Keratinocyte (primary cell): ENCODE measurements around the gene MKRN2. TPM values are rescaled to one million over a fixed set of nuclear protein-coding genes. Genes with fewer than 3 reads are reported as not detected.

Experiments
- DNase-seq: peaks from one replicate; pipeline ENCODE4 v3.0.0-alpha.2; 2011; ENCODE audit warnings: low read depth, missing footprints, low spot score
- FAIRE-seq: peaks from 2 replicates; lab custom pipeline; 2011; peaks lifted over from hg19 to GRCh38; lab: Jason Lieb, UNC
- H2AFZ ChIP-seq: 2 replicates; pipeline ENCODE4 v1.6.0; 2012; ENCODE audit warnings: low read length, control low read depth, inconsistent platforms; ENCODE audit not compliant: control insufficient read depth
- H3K27ac ChIP-seq: 2 replicates; pipeline ENCODE4 v1.5.1; 2011; ENCODE audit warnings: low read length; ENCODE audit not compliant: control insufficient read depth, insufficient read depth
- H3K27me3 ChIP-seq: 3 replicates; pipeline ENCODE4 v1.6.0; 2011; ENCODE audit warnings: low read length; ENCODE audit not compliant: control insufficient read depth, insufficient read depth; ENCODE audit errors: extremely low read depth
- H3K36me3 ChIP-seq, 2 experiments: 2 replicates in 1 of 2; 3 replicates in 1 of 2; pipeline ENCODE4 v1.5.1; 2011; ENCODE audit warnings: low read length in 2 of 2, mild to moderate bottlenecking in 1 of 2; ENCODE audit not compliant: control insufficient read depth in 2 of 2, insufficient read depth in 2 of 2; ENCODE audit errors: extremely low read depth in 1 of 2
- H3K4me1 ChIP-seq: 3 replicates; pipeline ENCODE4 v1.5.1; 2011; ENCODE audit warnings: low read length; ENCODE audit not compliant: control insufficient read depth, insufficient read depth; ENCODE audit errors: extremely low read depth
- H3K4me2 ChIP-seq: 3 replicates; pipeline ENCODE4 v1.6.0; 2011; ENCODE audit warnings: low read depth, low read length; ENCODE audit not compliant: control insufficient read depth, insufficient read depth; ENCODE audit errors: extremely low read depth
- H3K4me3 ChIP-seq, 3 experiments: fragments of 200-600 bp in 1 of 3; sonication (generic) in 1 of 3; 2 replicates in 2 of 3; 3 replicates in 1 of 3; pipeline ENCODE4 v1.5.1; 2011 to 2016; ENCODE audit warnings: low read length in 3 of 3, mild to moderate bottlenecking in 3 of 3, control low read depth in 2 of 3, inconsistent platforms in 1 of 3, low read depth in 1 of 3, mixed read lengths in 1 of 3, mixed run types in 1 of 3, moderate library complexity in 1 of 3; ENCODE audit not compliant: control insufficient read depth in 2 of 3, insufficient read depth in 2 of 3; ENCODE audit errors: extremely low read depth in 1 of 3
- H3K79me2 ChIP-seq: 2 replicates; pipeline ENCODE4 v1.6.0; 2012; ENCODE audit warnings: low read length; ENCODE audit not compliant: control insufficient read depth, insufficient read depth
- H3K9ac ChIP-seq: 3 replicates; pipeline ENCODE4 v1.6.0; 2011; ENCODE audit warnings: low read length; ENCODE audit not compliant: control insufficient read depth, insufficient read depth; ENCODE audit errors: extremely low read depth
- H3K9me1 ChIP-seq: 3 replicates; pipeline ENCODE4 v1.6.0; 2011; ENCODE audit warnings: low read length; ENCODE audit not compliant: control insufficient read depth, insufficient read depth; ENCODE audit errors: extremely low read depth
- H3K9me3 ChIP-seq: 2 replicates; pipeline ENCODE4 v1.5.1; 2012; ENCODE audit warnings: low read depth, low read length; ENCODE audit not compliant: control insufficient read depth
- H4K20me1 ChIP-seq: 3 replicates; pipeline ENCODE4 v1.6.0; 2011; ENCODE audit warnings: low read length; ENCODE audit not compliant: control insufficient read depth, insufficient read depth; ENCODE audit errors: extremely low read depth
- CTCF ChIP-seq, 3 experiments: IDR thresholded peaks in 1 of 3; conservative IDR thresholded peaks in 1 of 3; optimal IDR thresholded peaks in 1 of 3; 2 replicates in 2 of 3; 3 replicates in 1 of 3; pipeline versions ENCODE3 to v1.5.1; 2011; ENCODE audit warnings: low read length in 3 of 3, mild to moderate bottlenecking in 3 of 3, moderate library complexity in 2 of 3, control low read depth in 1 of 3, inconsistent platforms in 1 of 3; ENCODE audit not compliant: insufficient read depth in 2 of 3; ENCODE audit errors: extremely low read depth in 1 of 3
- EZH2 ChIP-seq: IDR thresholded peaks from one replicate; pipeline ENCODE4 v1.6.1; 2012; ENCODE audit warnings: inconsistent platforms, mild to moderate bottlenecking, low read length, moderate library complexity
- dilution Hi-C: fragments of 300-500 bp; cut with MboI; formaldehyde crosslinking; loops from one replicate; pipeline ENCODE4 v1.7.0; 2020; ENCODE audit warnings: low sequenced_read_pairs; ENCODE audit not compliant: extremely low pct_ligation_motif_present
- polyA plus RNA-seq, 5 experiments: library from polyadenylated mRNA; depleted of rRNA in 3 of 5; stranded (reverse) in 3 of 5; stranded (forward) in 1 of 5; unstranded in 1 of 5; fragments of >200 nt; gene quantifications; 1 replicate in 1 of 5; 2 replicates in 3 of 5; 3 replicates in 1 of 5; pipeline versions ENCODE4 v1.2.1 to v1.2.3, GENCODE V29; 2011 to 2012; ENCODE audit warnings: missing spikeins in 2 of 5, low read depth in 1 of 5, low replicate concordance in 1 of 5

MKRN2 gene
- polyA plus RNA-seq, 1 donor (not counting 4 experiments of a cell fraction or from before 2014, with no cell fraction given): 31.8 TPM

- peak overlapping the region; percentile 62 for H3K27ac ChIP-seq
- peak overlapping the region; percentile 72 for H3K9ac ChIP-seq
- peaks cover 10% of the 10 kb centered on the region for H3K4me1 ChIP-seq
- H3K36me3 ChIP-seq: peaks cover 3 to 4% of the 10 kb centered on the region in 2 experiments
- DNase-seq: no peak
- no peaks in the 10 kb centered on the region for H3K9me1 ChIP-seq
- no peak for FAIRE-seq
- peak overlapping the region; percentile 56 to 83 (median 73) for H3K4me3 ChIP-seq
- no peaks in the 10 kb centered on the region for H3K79me2 ChIP-seq
- H3K9me3 ChIP-seq: no peaks in the 10 kb centered on the region
- dilution Hi-C loops: no loop called here
- no peaks in the 10 kb centered on the region for H4K20me1 ChIP-seq
- TF ChIP-seq CTCF (optimal IDR thresholded peaks at IDR 0.05 in 1 of 3, IDR thresholded peaks at IDR 0.05 in 1 of 3, conservative IDR thresholded peaks at IDR 0.05 in 1 of 3; ENCODE audit: extremely low read depth in 1 of 3, insufficient read depth in 2 of 3, low read length in 3 of 3): no peak
- TF ChIP-seq EZH2: no peak
- no peaks in the 10 kb centered on the region for H3K27me3 ChIP-seq
- peak overlapping the region; percentile 91 for H3K4me2 ChIP-seq
- H2AFZ ChIP-seq: peak overlapping the region; percentile 80
Observed at GRCh38 chr3:12544652-12545472, 12.0 kb upstream of the MKRN2 start.

GRCh38 chr3:12545473-12545791 lies 11.5 kb upstream of the MKRN2 start, which contains the start of gene MKRN2OS:
Gene MKRN2OS (minus strand): TSS chr3:12545499. CDS start chr3:12545464, 35 bp downstream.
- H2AFZ ChIP-seq: peak within 1 kb of the TSS; percentile 80
- dilution Hi-C loops: no loop called here
- H3K4me3 ChIP-seq: peak within 1 kb of the TSS; percentile 56 to 83 (median 73)
- no peaks in the 10 kb centered on the region for H3K9me1 ChIP-seq
- no peaks in the 10 kb centered on the region for H3K27me3 ChIP-seq
- no peaks in the 10 kb centered on the region for H3K9me3 ChIP-seq
- peak; percentile 89 for FAIRE-seq
- peaks cover 0 to under 1% of the 10 kb centered on the region in 2 experiments for H3K36me3 ChIP-seq
- H4K20me1 ChIP-seq: no peaks in the 10 kb centered on the region
- H3K4me2 ChIP-seq: peak within 1 kb of the TSS; percentile 91
- H3K79me2 ChIP-seq: no peaks in the 10 kb centered on the region
- peaks cover 10% of the 10 kb centered on the region for H3K4me1 ChIP-seq
- H3K27ac ChIP-seq: peak within 1 kb of the TSS; percentile 67
- peak within 1 kb of the TSS; percentile 72 for H3K9ac ChIP-seq
- peak; percentile 45 for DNase-seq
- TF ChIP-seq EZH2: no peak
- no peak for TF ChIP-seq CTCF (optimal IDR thresholded peaks at IDR 0.05 in 1 of 3, IDR thresholded peaks at IDR 0.05 in 1 of 3, conservative IDR thresholded peaks at IDR 0.05 in 1 of 3; ENCODE audit: extremely low read depth in 1 of 3, insufficient read depth in 2 of 3, low read length in 3 of 3)
